DND-41 (cell line): ENCODE results near the gene GPC3.

ENCODE experiments used
- ATAC-seq: fragments of 200-7000 bp; cut with Tn5 transposase; 3 replicates; pipeline ENCODE4 v1.9.1; 2021; ENCODE audit warnings: low read depth; ENCODE audit not compliant: insufficient read depth
- DNase-seq: peaks from one replicate; pipeline ENCODE4 v3.0.0-alpha.2; 2020
- H2AFZ ChIP-seq: 2 replicates; pipeline ENCODE4 v1.6.0; 2012; ENCODE audit warnings: low read depth, low read length
- H3K27ac ChIP-seq: 2 replicates; pipeline ENCODE4 v1.5.1; 2012; ENCODE audit warnings: low read length, inconsistent platforms
- H3K27me3 ChIP-seq: fragments of 200-600 bp; sonication (generic); 2 replicates; pipeline ENCODE4 v1.6.0; 2012; ENCODE audit warnings: low read length, mild to moderate bottlenecking, inconsistent platforms; ENCODE audit not compliant: insufficient read depth, poor library complexity
- H3K36me3 ChIP-seq: 2 replicates; pipeline ENCODE4 v1.5.1; 2012; ENCODE audit warnings: low read length, inconsistent platforms; ENCODE audit not compliant: insufficient read depth
- H3K4me1 ChIP-seq: 2 replicates; pipeline ENCODE4 v1.5.1; 2012; ENCODE audit warnings: mild to moderate bottlenecking, low read length; ENCODE audit not compliant: insufficient read depth
- H3K4me2 ChIP-seq: 2 replicates; pipeline ENCODE4 v1.6.0; 2012; ENCODE audit warnings: mild to moderate bottlenecking, moderate library complexity, low read length, inconsistent platforms; ENCODE audit not compliant: insufficient read depth
- H3K4me3 ChIP-seq, 2 experiments: fragments of 200-600 bp in 1 of 2; shearing (Covaris generic) in 1 of 2; 2 replicates each; pipeline ENCODE4 v1.5.1; 2012 to 2016; ENCODE audit warnings: inconsistent platforms in 2 of 2, low read length in 2 of 2, mild to moderate bottlenecking in 2 of 2, low read depth in 1 of 2, moderate library complexity in 1 of 2
- H3K79me2 ChIP-seq: 2 replicates; pipeline ENCODE4 v1.6.0; 2012; ENCODE audit warnings: low read length, inconsistent platforms; ENCODE audit not compliant: insufficient read depth
- H3K9ac ChIP-seq: 2 replicates; pipeline ENCODE4 v1.6.0; 2012; ENCODE audit warnings: low read depth, mild to moderate bottlenecking, inconsistent platforms, low read length, moderate library complexity
- H3K9me3 ChIP-seq: 2 replicates; pipeline ENCODE4 v1.5.1; 2012; ENCODE audit warnings: low read length, moderate library complexity, mild to moderate bottlenecking, inconsistent platforms; ENCODE audit not compliant: insufficient read depth, severe bottlenecking
- H4K20me1 ChIP-seq: 2 replicates; pipeline ENCODE4 v1.6.0; 2012; ENCODE audit warnings: low read length; ENCODE audit not compliant: insufficient read depth
- CTCF ChIP-seq: IDR thresholded peaks from 2 replicates; pipeline ENCODE4 v1.5.1; 2012; ENCODE audit warnings: borderline replicate concordance, low read length, moderate library complexity, mild to moderate bottlenecking; ENCODE audit not compliant: poor library complexity, severe bottlenecking; ENCODE audit errors: extremely low read depth
- EZH2 ChIP-seq: IDR thresholded peaks from 3 replicates; pipeline ENCODE4 v1.6.1; 2012; ENCODE audit warnings: borderline replicate concordance, low read depth, mild to moderate bottlenecking, moderate library complexity, low read length, inconsistent platforms; ENCODE audit not compliant: severe bottlenecking

Gene GPC3

GRCh38 chrX:134025986-134026545 lies 40.7 kb upstream of the GPC3 start:
- Histone ChIP-seq H3K4me1 (peaks cover 16% of the 10 kb centered on the region), H3K36me3 (no peaks in the 10 kb centered on the region), H3K27ac (no peak overlapping the region), H3K9ac (no peak overlapping the region), H2AFZ (no peak overlapping the region), H3K9me3 (no peaks in the 10 kb centered on the region), H3K27me3 (no peaks in the 10 kb centered on the region), H4K20me1 (no peaks in the 10 kb centered on the region), H3K4me3 (no peak overlapping the region), H3K4me2 (no peak overlapping the region), H3K79me2 (no peaks in the 10 kb centered on the region)
- TF ChIP-seq CTCF (peak; percentile 26), EZH2 (no peak)
- DNase-seq (no peak), ATAC-seq (peak; percentile 47; the same call in 1 of the 3 replicates)

GRCh38 chrX:134024686-134025377 lies 39.4 kb upstream of the GPC3 start:
- Histone ChIP-seq H2AFZ (no peak overlapping the region), H3K36me3 (no peaks in the 10 kb centered on the region), H3K4me2 (no peak overlapping the region), H3K79me2 (no peaks in the 10 kb centered on the region), H3K9ac (no peak overlapping the region), H4K20me1 (no peaks in the 10 kb centered on the region), H3K4me3 (no peak overlapping the region), H3K27ac (no peak overlapping the region; the same call in 1 of the 2 replicates), H3K9me3 (no peaks in the 10 kb centered on the region), H3K27me3 (no peaks in the 10 kb centered on the region), H3K4me1 (peaks cover 16% of the 10 kb centered on the region)
- DNase-seq (no peak), ATAC-seq (no peak)
- no peak for TF ChIP-seq CTCF
- TF ChIP-seq EZH2: no peak

- no peaks in the 10 kb centered on the region for H3K79me2 ChIP-seq
- peaks cover 16% of the 10 kb centered on the region for H3K4me1 ChIP-seq
- DNase-seq (peak; percentile 19), ATAC-seq (peak; percentile 79)
- H3K36me3 ChIP-seq: no peaks in the 10 kb centered on the region
- H2AFZ ChIP-seq: peak overlapping the region; percentile 21
- H3K4me2 ChIP-seq: no peak overlapping the region
- TF ChIP-seq EZH2 (no peak), CTCF (no peak)
- H3K27ac ChIP-seq: peak overlapping the region; percentile 15
- H4K20me1 ChIP-seq: no peaks in the 10 kb centered on the region
- no peaks in the 10 kb centered on the region for H3K9me3 ChIP-seq
- H3K4me3 ChIP-seq: no peak overlapping the region
- no peak overlapping the region for H3K9ac ChIP-seq
- no peaks in the 10 kb centered on the region for H3K27me3 ChIP-seq
Observed at GRCh38 chrX:134023851-134024281, 38.5 kb upstream of the GPC3 start.
